Measurements from ENCODE around the gene DTNBP1. TPM values are rescaled to one million over a fixed set of nuclear protein-coding genes. Genes with fewer than 3 reads are reported as not detected.
A peak's percentile ranks its signal among the peaks of the same experiment; 100 is the strongest.

DTNBP1 gene
- total and polyA plus RNA-seq, 2 of the 8 experiments (the other 6 are each of a cell fraction or from before 2014, with no cell fraction given) = 13.5 to 22.1 TPM

DNA sequence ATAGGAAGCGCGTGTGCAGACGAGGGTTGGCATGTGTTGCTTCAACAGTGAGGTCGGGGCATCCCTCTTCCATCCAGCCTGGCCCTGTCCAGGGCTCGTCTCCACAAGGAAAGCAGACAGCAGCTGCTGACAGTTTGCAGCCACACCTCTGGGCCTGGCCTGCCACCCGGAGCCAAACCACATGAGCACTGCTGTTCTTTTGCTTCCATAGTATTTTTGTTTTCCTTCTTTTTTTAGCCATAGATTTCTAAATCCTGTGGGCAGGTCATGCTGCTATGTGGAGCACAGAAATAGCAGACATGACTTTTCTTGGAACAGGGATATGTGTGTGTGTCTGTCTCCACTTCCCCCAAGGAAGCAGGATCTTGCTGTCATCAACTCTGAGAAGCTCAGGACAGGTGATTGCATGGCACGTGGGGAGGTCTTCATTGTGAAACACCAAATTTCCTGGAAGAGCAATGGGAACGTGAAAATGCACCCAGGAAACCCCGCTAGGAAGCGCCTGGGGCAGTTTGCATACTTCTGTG, 167.4 kb downstream of the DTNBP1 start:
- Histone ChIP-seq H3K23ac (ENCODE audit: insufficient read length) (no peak overlapping the region), H3K23me2 (ENCODE audit: low read depth, low read length) (no peaks in the 10 kb centered on the region), H3K14ac (ENCODE audit: insufficient read length) (no peak overlapping the region), H3K9me3 (ENCODE audit: insufficient read depth in 2 of 2, low read depth in 1 of 2, low read length in 1 of 2) (no peaks in the 10 kb centered on the region; a peak in 1 of 4 replicates), H4K8ac (ENCODE audit: extremely low read depth, insufficient read depth, low read length) (no peak overlapping the region), H3K9ac (replicated peaks in 1 of 4; ENCODE audit: extremely low read depth in 1 of 4, low read depth in 3 of 4, low read length in 3 of 4) (no peak overlapping the region), H3K27me3 (replicated peaks in 1 of 4; ENCODE audit: control insufficient read depth in 3 of 4, extremely low read depth in 1 of 4, insufficient read depth in 3 of 4, low read length in 3 of 4) (no peaks in the 10 kb centered on the region; a peak in 2 of 7 replicates), H2BK20ac (ENCODE audit: low read length) (no peak overlapping the region), H3K27ac (ENCODE audit: low read depth, low read length) (no peak overlapping the region), H2AK5ac (ENCODE audit: low read depth, low read length) (no peak overlapping the region), H4K91ac (replicated peaks; ENCODE audit: insufficient read length, low read length) (no peak overlapping the region), H3K56ac (replicated peaks; ENCODE audit: insufficient read length, low read depth, low read length) (no peak overlapping the region), H3K79me1 (ENCODE audit: low read depth, low read length) (peaks cover 29% of the 10 kb centered on the region), H3K4ac (replicated peaks; ENCODE audit: insufficient read length, low read depth, low read length) (no peak overlapping the region), H3K36me3 (ENCODE audit: control insufficient read depth in 2 of 4, insufficient read depth in 4 of 4, low read length in 3 of 4) (peaks cover 39 to 65% (median 43%) of the 10 kb centered on the region in 4 experiments), H2BK120ac (replicated peaks; ENCODE audit: low read depth, low read length) (no peak overlapping the region), H2BK5ac (ENCODE audit: low read depth, low read length) (0 out of 2 replicates have a peak overlapping the region, but pooled peaks have one; percentile 48), H2BK12ac (ENCODE audit: low read depth, low read length) (no peak overlapping the region), H3K79me2 (ENCODE audit: control insufficient read depth in 1 of 2, insufficient read depth in 2 of 2, low read length in 2 of 2) (peaks cover 7 to 96% of the 10 kb centered on the region in 2 experiments), H3K4me3 (ENCODE audit: extremely low read depth in 1 of 4, insufficient read depth in 2 of 4, low read depth in 3 of 4, low read length in 4 of 4) (no peak overlapping the region), H3K4me2 (ENCODE audit: insufficient read depth in 1 of 2, low read depth in 2 of 2, low read length in 2 of 2) (no peak overlapping the region), H4K5ac (ENCODE audit: insufficient read length, low read depth, low read length) (no peak overlapping the region), H2BK15ac (ENCODE audit: low read length) (no peak overlapping the region), H4K20me1 (replicated peaks in 1 of 2; ENCODE audit: control insufficient read depth in 1 of 2, insufficient read depth in 2 of 2, low read length in 2 of 2) (peaks cover 57% of the 10 kb centered on the region in 2 experiments), H3K4me1 (replicated peaks in 1 of 4; ENCODE audit: control insufficient read depth in 3 of 4, insufficient read depth in 4 of 4, low read length in 3 of 4) (peaks cover 19 to 29% (median 25%) of the 10 kb centered on the region in 4 experiments), H3K18ac (ENCODE audit: extremely low read depth, low read length) (no peak overlapping the region), H2AFZ (ENCODE audit: low read length) (no peak overlapping the region)
- ChIA-PET CTCF (ENCODE audit: partially characterized antibody) (interaction anchor here (1.4 kb wide), 1 partner anchor 67 kb away, joined by 3 read pairs; no protein-coding TSS in a partner anchor), POLR2A (ENCODE audit: partially characterized antibody) (no interaction called here)
- TF ChIP-seq POLR2A (IDR thresholded peaks at IDR 0.05; ENCODE audit: control extremely low read depth in 1 of 2, low read depth in 2 of 2, low read length in 2 of 2) (0 out of 3 replicates have a peak, but pooled peaks of 1 of the 2 experiments have one; percentile 16), BACH1 (IDR thresholded peaks at IDR 0.05; ENCODE audit: low read length) (no peak)
- DNase-seq (ENCODE audit: low read depth in 1 of 2, low spot score in 2 of 2) (no peak), FAIRE-seq (no peak)
- WGBS, 2 experiments (ENCODE audit: extremely low coverage in 1 of 2, insufficient coverage in 1 of 2, insufficient read length in 1 of 2, insufficient replicate concordance in 2 of 2, low coverage in 1 of 2, low lambda C conversion rate in 2 of 2, missing lambda C conversion rate in 1 of 2) = 85% methylated on average over 10 of the region's 10 CpGs; no CpG with 5 or more reads in 1 of the 2 experiments
